Suprapubic skin (tissue), 4 donors: ENCODE results near the gene TMEM116.

Experiments
- EP300 ChIP-seq: sonication (generic); formaldehyde crosslinking; IDR thresholded peaks from one replicate; pipeline ENCODE4 v1.6.1; 2017; ENCODE audit warnings: antibody characterized with exemption
- POLR2A ChIP-seq, 2 donors: fragments of 450-650 bp; IDR thresholded peaks; one replicate each; pipeline ENCODE4 v1.6.1; 2017; ENCODE audit warnings: antibody characterized with exemption in 2 of 2, mild to moderate bottlenecking in 2 of 2, moderate library complexity in 2 of 2
- POLR2AphosphoS5 ChIP-seq, 3 donors: sonication (generic); formaldehyde crosslinking; IDR thresholded peaks; one replicate each; pipeline ENCODE4 v1.6.1; 2017; ENCODE audit warnings: antibody characterized with exemption in 3 of 3
- TF ChIP-seq, protein P1 (sequence below), 2 donors: fragments of 200-600 bp in 1 of 2; fragments of 450-650 bp in 1 of 2; sonication (generic) in 1 of 2; IDR thresholded peaks; one replicate each; pipeline ENCODE4 v1.5.1; 2016 to 2019; ENCODE audit warnings: antibody characterized with exemption in 2 of 2, mild to moderate bottlenecking in 1 of 2, moderate library complexity in 1 of 2

DNA sequence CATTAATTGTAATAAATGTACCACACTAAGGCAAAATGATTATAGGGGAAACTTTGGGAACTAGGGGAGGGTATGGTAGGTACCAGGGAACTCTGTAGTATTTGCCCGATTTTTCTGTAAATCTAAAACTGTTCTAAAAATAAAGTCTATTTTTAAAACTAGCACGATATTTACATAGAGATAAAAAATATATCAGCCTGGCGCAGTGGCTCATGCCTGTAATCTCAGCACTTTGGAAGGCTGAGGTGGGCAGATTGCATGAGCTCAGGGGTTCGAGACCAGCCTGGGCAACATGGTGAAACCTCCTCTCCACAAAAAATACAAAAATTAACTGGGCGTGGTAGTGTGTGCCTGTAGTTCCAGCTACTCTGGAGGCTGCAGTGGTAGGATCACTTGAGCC lies 32.4 kb downstream of the TMEM116 start:
- TF ChIP-seq POLR2AphosphoS5 (IDR thresholded peaks at IDR 0.05), result no peak
- TF ChIP-seq, protein P1, sequence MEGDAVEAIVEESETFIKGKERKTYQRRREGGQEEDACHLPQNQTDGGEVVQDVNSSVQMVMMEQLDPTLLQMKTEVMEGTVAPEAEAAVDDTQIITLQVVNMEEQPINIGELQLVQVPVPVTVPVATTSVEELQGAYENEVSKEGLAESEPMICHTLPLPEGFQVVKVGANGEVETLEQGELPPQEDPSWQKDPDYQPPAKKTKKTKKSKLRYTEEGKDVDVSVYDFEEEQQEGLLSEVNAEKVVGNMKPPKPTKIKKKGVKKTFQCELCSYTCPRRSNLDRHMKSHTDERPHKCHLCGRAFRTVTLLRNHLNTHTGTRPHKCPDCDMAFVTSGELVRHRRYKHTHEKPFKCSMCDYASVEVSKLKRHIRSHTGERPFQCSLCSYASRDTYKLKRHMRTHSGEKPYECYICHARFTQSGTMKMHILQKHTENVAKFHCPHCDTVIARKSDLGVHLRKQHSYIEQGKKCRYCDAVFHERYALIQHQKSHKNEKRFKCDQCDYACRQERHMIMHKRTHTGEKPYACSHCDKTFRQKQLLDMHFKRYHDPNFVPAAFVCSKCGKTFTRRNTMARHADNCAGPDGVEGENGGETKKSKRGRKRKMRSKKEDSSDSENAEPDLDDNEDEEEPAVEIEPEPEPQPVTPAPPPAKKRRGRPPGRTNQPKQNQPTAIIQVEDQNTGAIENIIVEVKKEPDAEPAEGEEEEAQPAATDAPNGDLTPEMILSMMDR (IDR thresholded peaks at IDR 0.05), result no peak
- TF ChIP-seq POLR2A (IDR thresholded peaks at IDR 0.05), result no peak
- TF ChIP-seq EP300, result no peak
